ENCODE results near the gene SLCO3A1. TPM values are rescaled to one million over a fixed set of nuclear protein-coding genes. Genes with fewer than 3 reads are reported as not detected.

The SLCO3A1 gene
- total and polyA plus RNA-seq, 2 of the 8 experiments (the other 6 are each of a cell fraction or from before 2014, with no cell fraction given): 15.1 to 20.4 TPM

GRCh38 chr15:92151168-92151567 is 297.7 kb downstream of the SLCO3A1 start:
- CTCF ChIA-PET (ENCODE audit: partially characterized antibody): interaction anchor here (0.6 to 1.1 kb wide), 5 partner anchors 9 to 352 kb away, joined by 3 read pairs; no protein-coding TSS in a partner anchor
- FAIRE-seq: no peak

More at GRCh38 chr15:92151168-92151567, 297.7 kb downstream of the SLCO3A1 start:
- Histone ChIP-seq H3K4ac (replicated peaks; ENCODE audit: insufficient read length, low read depth, low read length) (no peak overlapping the region), H2BK5ac (ENCODE audit: low read depth, low read length) (no peak overlapping the region), H3K36me3 (ENCODE audit: control insufficient read depth in 2 of 4, insufficient read depth in 4 of 4, low read length in 3 of 4) (no peaks in the 10 kb centered on the region), H2BK12ac (ENCODE audit: low read depth, low read length) (no peak overlapping the region), H2BK20ac (ENCODE audit: low read length) (no peak overlapping the region), H4K8ac (ENCODE audit: extremely low read depth, insufficient read depth, low read length) (no peak overlapping the region), H3K23me2 (ENCODE audit: low read depth, low read length) (no peaks in the 10 kb centered on the region), H3K14ac (ENCODE audit: insufficient read length) (no peak overlapping the region), H3K9ac (replicated peaks in 1 of 4; ENCODE audit: extremely low read depth in 1 of 4, low read depth in 3 of 4, low read length in 3 of 4) (no peak overlapping the region), H3K79me2 (ENCODE audit: control insufficient read depth in 1 of 2, insufficient read depth in 2 of 2, low read length in 2 of 2) (no peaks in the 10 kb centered on the region), H3K27me3 (replicated peaks in 1 of 4; ENCODE audit: control insufficient read depth in 3 of 4, extremely low read depth in 1 of 4, insufficient read depth in 3 of 4, low read length in 3 of 4) (no peaks in the 10 kb centered on the region), H2AK5ac (ENCODE audit: low read depth, low read length) (no peak overlapping the region), H3K4me1 (replicated peaks in 1 of 4; ENCODE audit: control insufficient read depth in 3 of 4, insufficient read depth in 4 of 4, low read length in 3 of 4) (peaks cover 0 to 7% (median 2%) of the 10 kb centered on the region in 4 experiments; a peak in 3 of 7 replicates), H4K20me1 (replicated peaks in 1 of 2; ENCODE audit: control insufficient read depth in 1 of 2, insufficient read depth in 2 of 2, low read length in 2 of 2) (no peaks in the 10 kb centered on the region), H4K5ac (ENCODE audit: insufficient read length, low read depth, low read length) (no peak overlapping the region), H3K27ac (ENCODE audit: low read depth, low read length) (no peak overlapping the region), H3K4me3 (ENCODE audit: extremely low read depth in 1 of 4, insufficient read depth in 2 of 4, low read depth in 3 of 4, low read length in 4 of 4) (no peak overlapping the region), H4K91ac (replicated peaks; ENCODE audit: insufficient read length, low read length) (no peak overlapping the region), H3K79me1 (ENCODE audit: low read depth, low read length) (no peaks in the 10 kb centered on the region), H3K4me2 (ENCODE audit: insufficient read depth in 1 of 2, low read depth in 2 of 2, low read length in 2 of 2) (no peak overlapping the region), H3K23ac (ENCODE audit: insufficient read length) (no peak overlapping the region), H3K18ac (ENCODE audit: extremely low read depth, low read length) (no peak overlapping the region), H2AFZ (ENCODE audit: low read length) (no peak overlapping the region), H3K9me3 (ENCODE audit: insufficient read depth in 2 of 2, low read depth in 1 of 2, low read length in 1 of 2) (no peaks in the 10 kb centered on the region), H2BK15ac (ENCODE audit: low read length) (no peak overlapping the region), H3K56ac (replicated peaks; ENCODE audit: insufficient read length, low read depth, low read length) (no peak overlapping the region), H2BK120ac (replicated peaks; ENCODE audit: low read depth, low read length) (no peak overlapping the region)
- POLR2A ChIA-PET (ENCODE audit: partially characterized antibody): no interaction called here
- DNase-seq (ENCODE audit: low read depth in 1 of 2, low spot score in 2 of 2): no peak
- WGBS, 2 experiments (ENCODE audit: extremely low coverage in 1 of 2, insufficient coverage in 1 of 2, insufficient read length in 1 of 2, insufficient replicate concordance in 2 of 2, low coverage in 1 of 2, low lambda C conversion rate in 2 of 2, missing lambda C conversion rate in 1 of 2): 96% methylated on average over 8 of the region's 8 CpGs; no CpG with 5 or more reads in 1 of the 2 experiments
- no peak for TF ChIP-seq SUZ12 (IDR thresholded peaks at IDR 0.05; ENCODE audit: low read length)
